Mammary epithelial cell (primary cell): ENCODE measurements around the gene NCMAP.

Source experiments
- EZH2 ChIP-seq: IDR thresholded peaks from 2 replicates; pipeline ENCODE4 v1.6.1; 2012; ENCODE audit warnings: low read length, inconsistent platforms, borderline replicate concordance
- TF ChIP-seq, protein P1 (sequence below), 2 donors: IDR thresholded peaks in 1 of 2; conservative IDR thresholded peaks in 1 of 2; 2 replicates each; pipeline ENCODE4 v1.5.1; 2011 to 2012; ENCODE audit warnings: inconsistent platforms in 2 of 2, low read length in 2 of 2, mild to moderate bottlenecking in 2 of 2, control low read depth in 1 of 2, low read depth in 1 of 2; ENCODE audit not compliant: insufficient read depth in 1 of 2; ENCODE audit errors: extremely low read depth in 1 of 2

DNA sequence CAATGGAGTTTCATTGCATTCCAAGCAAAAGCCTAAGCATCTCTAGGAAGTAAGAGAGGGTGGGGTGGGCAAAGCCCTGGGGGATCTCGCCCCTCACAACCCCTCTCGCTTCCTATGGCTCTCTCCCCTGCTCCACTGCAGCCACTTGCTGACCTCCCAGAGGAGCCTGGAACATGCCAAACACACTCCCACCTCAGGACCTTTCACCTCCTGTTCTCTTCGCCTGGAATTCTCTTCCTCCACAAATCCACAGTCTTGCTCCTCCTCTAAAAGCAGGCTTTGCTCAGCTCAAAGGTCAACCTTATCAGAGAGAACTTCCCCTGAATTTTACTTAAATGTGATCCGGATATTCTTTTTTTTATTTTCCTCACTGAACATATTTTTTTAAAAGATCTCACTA lies 66.3 kb downstream of the NCMAP start:
- TF ChIP-seq, protein P1, sequence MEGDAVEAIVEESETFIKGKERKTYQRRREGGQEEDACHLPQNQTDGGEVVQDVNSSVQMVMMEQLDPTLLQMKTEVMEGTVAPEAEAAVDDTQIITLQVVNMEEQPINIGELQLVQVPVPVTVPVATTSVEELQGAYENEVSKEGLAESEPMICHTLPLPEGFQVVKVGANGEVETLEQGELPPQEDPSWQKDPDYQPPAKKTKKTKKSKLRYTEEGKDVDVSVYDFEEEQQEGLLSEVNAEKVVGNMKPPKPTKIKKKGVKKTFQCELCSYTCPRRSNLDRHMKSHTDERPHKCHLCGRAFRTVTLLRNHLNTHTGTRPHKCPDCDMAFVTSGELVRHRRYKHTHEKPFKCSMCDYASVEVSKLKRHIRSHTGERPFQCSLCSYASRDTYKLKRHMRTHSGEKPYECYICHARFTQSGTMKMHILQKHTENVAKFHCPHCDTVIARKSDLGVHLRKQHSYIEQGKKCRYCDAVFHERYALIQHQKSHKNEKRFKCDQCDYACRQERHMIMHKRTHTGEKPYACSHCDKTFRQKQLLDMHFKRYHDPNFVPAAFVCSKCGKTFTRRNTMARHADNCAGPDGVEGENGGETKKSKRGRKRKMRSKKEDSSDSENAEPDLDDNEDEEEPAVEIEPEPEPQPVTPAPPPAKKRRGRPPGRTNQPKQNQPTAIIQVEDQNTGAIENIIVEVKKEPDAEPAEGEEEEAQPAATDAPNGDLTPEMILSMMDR (conservative IDR thresholded peaks at IDR 0.05 in 1 of 2, IDR thresholded peaks at IDR 0.05 in 1 of 2; ENCODE audit: extremely low read depth in 1 of 2, insufficient read depth in 1 of 2, low read depth in 1 of 2, low read length in 2 of 2): no peak
- TF ChIP-seq EZH2: no peak
